Measurements from ENCODE around the gene AFF3.

- TF ChIP-seq CTCF (IDR thresholded peaks at IDR 0.05; ENCODE audit: low read depth, low read length) (no peak), EZH2phosphoT487 (IDR thresholded peaks at IDR 0.05; ENCODE audit: low read depth) (no peak)
Measured at GRCh38 chr2:99970292-99970868, 172.0 kb downstream of the AFF3 start.
